HCT116 (cell line): Measurements from ENCODE around the gene SMARCA2.

Source experiments
- CTCF ChIP-seq, 3 experiments: fragments of 200-600 bp in 1 of 3; sonication (generic) in 1 of 3; IDR thresholded peaks in 2 of 3; conservative IDR thresholded peaks in 1 of 3; 2 replicates each; pipeline ENCODE4 v1.5.1; 2012 to 2017; ENCODE audit warnings: low read depth in 2 of 3, low read length in 2 of 3, antibody characterized with exemption in 1 of 3, borderline replicate concordance in 1 of 3, control low read depth in 1 of 3, mild to moderate bottlenecking in 1 of 3, mixed read lengths in 1 of 3, mixed run types in 1 of 3, moderate library complexity in 1 of 3; ENCODE audit not compliant: insufficient read depth in 1 of 3
- EGR1 ChIP-seq: IDR thresholded peaks from 2 replicates; pipeline ENCODE4 v1.6.1; 2012; ENCODE audit warnings: low read depth
- EZH2 ChIP-seq: fragments of 200-600 bp; sonication (generic); IDR thresholded peaks from 2 replicates; pipeline ENCODE4 v1.6.1; 2017; ENCODE audit warnings: antibody characterized with exemption, mixed run types
- JUND ChIP-seq: IDR thresholded peaks from 2 replicates; pipeline ENCODE4 v1.6.1; 2012
- MAX ChIP-seq: IDR thresholded peaks from 2 replicates; pipeline ENCODE4 v1.6.1; 2012
- POLR2A ChIP-seq: IDR thresholded peaks from 2 replicates; pipeline ENCODE4 v1.7.0; 2011; ENCODE audit warnings: borderline replicate concordance; ENCODE audit not compliant: insufficient read depth, insufficient read length; ENCODE audit errors: extremely low read depth
- POLR2AphosphoS5 ChIP-seq: IDR thresholded peaks from 2 replicates; pipeline ENCODE4 v1.6.1; 2011; ENCODE audit warnings: mild to moderate bottlenecking, low read depth, low read length, moderate library complexity
- RAD21 ChIP-seq: IDR thresholded peaks from 2 replicates; pipeline ENCODE4 v1.6.1; 2012; ENCODE audit warnings: low read depth, mild to moderate bottlenecking
- REST ChIP-seq: IDR thresholded peaks from 2 replicates; pipeline ENCODE4 v1.6.1; 2012; ENCODE audit warnings: low read depth
- SP1 ChIP-seq: IDR thresholded peaks from 2 replicates; pipeline ENCODE4 v1.6.1; 2012; ENCODE audit warnings: low read depth
- ZBTB33 ChIP-seq: IDR thresholded peaks from 2 replicates; pipeline ENCODE4 v1.6.1; 2011; ENCODE audit warnings: mild to moderate bottlenecking, low read length, moderate library complexity; ENCODE audit not compliant: insufficient replicate concordance; ENCODE audit errors: extremely low read depth

GRCh38 chr9:2198956-2199635, 183.9 kb downstream of the SMARCA2 start:
- TF ChIP-seq POLR2A (no peak), REST (no peak), CTCF (IDR thresholded peaks at IDR 0.05 in 2 of 3, conservative IDR thresholded peaks at IDR 0.05 in 1 of 3; ENCODE audit: borderline replicate concordance in 1 of 3, insufficient read depth in 1 of 3, low read depth in 2 of 3, low read length in 2 of 3) (no peak), SP1 (no peak), POLR2AphosphoS5 (no peak), EZH2 (no peak), JUND (no peak), MAX (no peak), EGR1 (no peak), ZBTB33 (no peak), RAD21 (no peak)
